Measurements from ENCODE around the gene ARPC5L.

Gene ARPC5L

DNA sequence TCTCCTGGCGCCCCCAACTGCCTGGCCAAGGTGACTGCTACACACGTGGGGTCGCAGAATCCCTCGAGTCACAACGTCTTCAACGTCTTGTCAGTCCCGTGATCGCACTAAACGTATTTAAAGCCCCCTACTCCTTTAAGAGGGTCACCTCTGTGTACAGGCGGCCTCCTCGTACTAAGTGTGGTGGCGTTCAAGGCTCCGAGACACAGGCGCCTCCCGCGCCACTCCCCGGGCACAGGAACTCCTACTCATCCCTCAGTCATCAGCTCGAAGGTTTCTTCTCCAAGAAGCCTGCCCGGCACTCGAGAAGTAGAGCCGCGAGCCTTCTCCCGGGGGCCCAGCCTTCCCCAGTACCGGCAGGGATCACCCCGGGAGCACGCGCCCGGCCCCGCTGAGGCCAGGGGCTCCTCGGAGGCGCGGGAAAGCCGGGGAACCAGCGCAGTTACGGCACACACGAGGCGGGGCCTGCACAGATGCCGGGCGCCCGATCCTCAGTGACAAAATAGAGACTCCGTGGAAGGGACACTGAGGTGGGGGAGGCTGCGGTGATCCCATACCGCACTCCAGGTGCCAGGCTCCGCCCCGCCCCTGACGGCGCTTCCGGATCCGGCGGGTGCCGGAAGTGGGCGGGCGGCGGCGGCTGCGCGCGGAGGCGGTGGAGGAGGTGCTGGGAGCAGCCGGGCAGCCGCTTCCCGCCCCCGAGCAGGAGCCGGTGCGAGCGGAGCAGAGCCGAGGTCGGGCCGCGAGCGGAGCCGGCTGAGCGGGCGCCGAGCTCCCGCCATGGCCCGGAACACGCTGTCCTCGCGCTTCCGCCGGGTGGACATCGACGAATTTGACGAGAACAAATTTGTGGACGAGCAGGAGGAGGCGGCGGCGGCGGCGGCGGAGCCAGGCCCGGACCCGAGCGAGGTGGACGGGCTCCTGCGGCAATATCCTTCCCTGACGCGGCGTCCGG is 6.9 kb downstream of the ARPC5L start:
- peak; percentile 93 for DNase-seq

DNA sequence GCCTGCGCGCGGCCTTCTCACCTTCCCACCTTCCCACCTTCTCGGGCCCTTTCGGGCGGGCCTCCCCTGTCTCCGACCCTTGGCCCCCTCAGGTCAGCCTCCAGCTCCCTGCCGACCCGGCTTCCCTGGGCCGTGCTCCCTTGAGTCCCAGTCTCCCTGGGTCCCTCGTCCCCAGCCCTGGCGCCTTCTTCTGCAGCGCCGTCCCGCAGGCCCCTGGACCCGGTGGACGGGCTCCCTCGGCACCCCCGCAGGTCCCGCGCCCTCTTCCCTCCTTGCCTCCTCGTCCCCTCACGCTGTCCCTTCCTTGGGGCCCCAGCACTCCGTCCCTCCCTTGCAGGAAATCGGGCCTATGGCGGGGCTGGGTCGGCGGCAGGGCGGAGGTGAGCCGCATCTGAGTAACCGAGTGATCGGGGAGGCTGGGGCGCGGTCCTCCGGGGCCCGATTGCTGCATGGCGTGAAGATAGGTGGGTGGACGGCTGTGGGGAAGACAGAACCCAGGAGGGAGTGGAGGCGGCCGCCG is 7.6 kb downstream of the ARPC5L start:
- DNase-seq, result no peak

GRCh38 chr9:124869986-124870560 is 8.1 kb downstream of the ARPC5L start:
- no peak for DNase-seq

DNA sequence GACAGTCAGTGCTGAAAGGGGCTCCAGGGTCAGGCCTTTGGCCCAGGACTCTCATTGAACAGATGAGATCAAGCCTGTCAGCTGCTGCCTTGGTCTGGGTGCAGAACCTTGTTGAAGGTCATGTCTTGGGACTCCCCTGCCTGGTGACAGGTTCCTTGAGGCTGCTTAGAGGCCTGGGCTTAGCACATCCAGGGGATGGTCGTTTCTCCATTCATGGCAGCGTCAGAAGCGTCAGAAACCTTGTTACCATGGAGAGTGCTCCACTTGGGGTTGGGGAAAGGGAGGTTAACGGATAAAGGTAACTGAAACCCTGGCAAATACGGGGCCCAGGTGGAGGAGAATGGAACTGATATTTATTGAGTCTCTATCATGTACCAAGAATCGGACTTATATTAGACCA is 8.8 kb downstream of the ARPC5L start:
- DNase-seq, result no peak

- DNase-seq, result no peak
These were observed 9.2 kb downstream of the ARPC5L start for GRCh38 chr9:124871156-124871561.

- no peak for DNase-seq
These were observed 11.7 kb downstream of the ARPC5L start for GRCh38 chr9:124873664-124874063.

- no peak for DNase-seq
These were observed 13.6 kb downstream of the ARPC5L start for GRCh38 chr9:124875501-124875900.

GRCh38 chr9:124877021-124877782 is 15.3 kb downstream of the ARPC5L start:
- no peak for DNase-seq

- no peak for DNase-seq
These were observed 16.1 kb downstream of the ARPC5L start for GRCh38 chr9:124878021-124878420.

DNA sequence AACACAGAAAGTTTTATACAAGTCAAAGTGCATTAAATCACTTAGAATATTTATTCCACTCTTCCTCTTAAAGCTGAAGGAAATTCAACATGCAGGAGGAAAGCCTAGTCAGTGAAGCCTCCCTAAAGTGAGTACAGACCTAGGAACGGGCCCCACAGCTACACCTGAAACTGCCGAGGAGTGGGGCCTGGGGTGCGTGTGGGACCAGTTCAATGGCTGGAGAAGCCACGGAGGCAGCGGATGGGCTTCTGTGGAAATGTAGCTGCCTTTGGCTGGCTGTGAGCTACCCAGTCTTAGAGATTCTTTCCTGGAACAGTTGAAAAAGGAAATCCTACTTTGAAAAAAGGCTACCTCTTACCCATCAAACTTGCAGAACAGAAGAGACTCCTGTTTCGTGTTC is 16.6 kb downstream of the ARPC5L start:
- no peak for DNase-seq

- no peak for DNase-seq
These were observed 17.3 kb downstream of the ARPC5L start for GRCh38 chr9:124879226-124879625.

GRCh38 chr9:124880501-124880900 is 18.6 kb downstream of the ARPC5L start:
- DNase-seq, result no peak

GRCh38 chr9:124881138-124881743 is 19.3 kb downstream of the ARPC5L start:
- DNase-seq, result no peak

GRCh38 chr9:124882231-124882630 is 20.3 kb downstream of the ARPC5L start:
- DNase-seq, result no peak

DNA sequence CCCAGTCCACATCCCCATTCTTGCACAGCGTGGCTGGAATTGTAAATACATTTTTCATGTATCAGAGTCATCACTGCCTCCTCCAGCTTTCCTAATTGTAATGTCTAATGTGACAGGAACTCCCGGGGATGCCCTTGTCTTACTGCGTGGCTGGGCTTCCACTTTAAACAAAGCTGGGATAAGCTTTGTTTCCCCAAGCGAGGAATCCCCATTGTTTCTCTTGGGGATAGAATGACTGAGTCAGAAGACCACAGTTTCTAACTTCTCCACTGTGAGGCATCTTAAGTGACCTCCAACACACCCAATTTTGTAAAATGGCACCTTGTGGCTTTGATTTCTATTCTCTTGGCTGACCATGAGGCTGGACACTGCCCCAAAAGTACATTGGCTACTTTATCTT is 22.4 kb downstream of the ARPC5L start:
- no peak for DNase-seq

- DNase-seq, result no peak
These were observed 23.6 kb downstream of the ARPC5L start for GRCh38 chr9:124885551-124885950.

DNA sequence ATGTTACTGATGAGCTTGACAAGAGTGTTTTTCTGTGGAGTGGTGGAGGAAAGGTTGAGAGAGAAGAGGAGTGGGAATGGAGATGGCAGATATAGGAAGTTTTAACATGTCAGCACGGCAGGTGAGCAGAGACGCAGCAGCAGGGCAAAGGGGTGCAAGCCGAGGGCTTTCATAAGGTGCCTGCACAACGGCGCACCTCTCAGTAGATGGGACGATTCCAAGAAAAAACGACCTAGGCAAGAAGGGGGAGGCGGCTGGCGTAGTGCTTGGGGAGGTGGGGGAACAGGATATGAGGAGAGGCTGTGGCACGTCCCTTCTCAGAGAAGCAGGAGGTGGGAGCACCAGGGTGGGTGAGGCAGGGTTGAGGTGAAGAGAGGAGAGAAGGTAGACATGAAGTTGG is 24.5 kb downstream of the ARPC5L start:
- DNase-seq, result no peak

- DNase-seq, result no peak
These were observed 25.0 kb downstream of the ARPC5L start for GRCh38 chr9:124886866-124887492.

DNA sequence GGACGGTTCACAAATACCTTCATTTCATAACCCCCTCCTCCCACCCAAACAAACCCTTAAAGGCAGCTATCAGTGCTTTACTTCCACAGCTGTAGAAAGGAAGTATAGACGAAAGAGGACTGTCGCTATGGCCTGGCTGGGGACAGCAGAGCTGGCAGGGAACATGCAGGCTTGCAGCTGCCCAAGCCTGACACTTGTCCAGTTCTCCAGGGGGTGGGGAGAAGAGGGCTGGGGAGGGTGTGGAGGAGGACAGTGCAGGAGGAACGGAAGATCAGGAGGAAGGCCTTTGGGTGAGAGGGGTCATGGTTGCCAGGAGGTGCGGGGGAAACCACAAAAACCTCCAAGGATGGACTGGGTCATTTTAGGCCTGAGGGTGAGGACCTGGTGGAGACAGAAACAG is 25.9 kb downstream of the ARPC5L start:
- DNase-seq, result no peak

GRCh38 chr9:124889006-124889405 is 27.1 kb downstream of the ARPC5L start:
- DNase-seq, result no peak

GRCh38 chr9:124890179-124890578 is 28.2 kb downstream of the ARPC5L start:
- DNase-seq, result no peak

DNA sequence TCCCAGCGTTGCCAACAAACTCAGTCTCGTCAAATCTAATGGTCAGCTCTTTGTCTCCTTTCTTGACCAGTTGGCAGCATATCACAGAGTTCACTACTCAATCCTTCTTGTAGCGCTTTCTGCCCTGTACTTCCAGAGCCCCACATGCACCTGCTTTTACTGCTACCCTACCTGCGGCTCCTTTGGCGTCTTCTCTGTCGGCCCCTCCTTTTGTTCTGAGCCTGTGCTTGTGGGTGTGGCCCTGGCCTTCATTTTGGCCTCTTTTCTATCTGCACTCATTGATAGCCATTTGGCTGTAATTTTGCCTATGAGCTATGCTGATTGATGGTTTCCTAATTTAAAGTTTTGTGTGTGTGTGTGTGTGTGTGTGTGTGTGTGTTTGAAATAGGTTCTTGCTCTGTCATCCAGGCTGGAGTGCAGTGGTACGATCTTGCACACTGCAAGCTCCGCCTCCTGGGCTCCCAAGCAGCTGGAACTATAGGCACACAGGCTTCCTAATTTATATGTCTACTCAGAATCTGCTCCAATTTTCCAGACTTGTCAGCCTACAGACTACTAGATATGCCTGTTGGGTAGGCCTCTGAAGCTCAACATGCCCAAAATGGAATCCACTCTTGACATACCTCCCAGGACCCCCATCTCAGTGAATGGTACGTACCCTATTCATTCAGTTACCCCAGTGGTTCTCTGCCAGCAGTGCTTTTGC is 32.3 kb downstream of the ARPC5L start:
- no peak for DNase-seq
